BJ (cell line): ENCODE measurements around the gene CFAP410. TPM values are rescaled to one million over a fixed set of nuclear protein-coding genes. Genes with fewer than 3 reads are reported as not detected.
"Not testable (repeated sequence)": the region's sequence is repeated elsewhere in the genome, so short reads cannot be mapped to it uniquely, and the experiment has no call there.

Experiments used
- CTCF ChIA-PET: fragments of 350-600 bp; formaldehyde crosslinking; extraction: SDS; loops from one replicate; lab custom pipeline; 2021; ENCODE audit warnings: antibody characterized with exemption, inconsistent platforms; lab: Yijun Ruan, JAX
- POLR2A ChIA-PET: fragments of 300-600 bp; sonication (Branson Sonifier 250); formaldehyde crosslinking; extraction: SDS; loops from one replicate; lab custom pipeline; 2021; ENCODE audit warnings: antibody characterized with exemption; lab: Charles Lee
- DNase-seq: peaks from one replicate; pipeline ENCODE4 v3.0.0-alpha.2; 2011; ENCODE audit warnings: low read depth
- H3K27me3 ChIP-seq: 2 replicates; pipeline ENCODE4 v1.6.0; 2011; ENCODE audit warnings: low read length; ENCODE audit not compliant: control insufficient read depth, insufficient read depth
- H3K36me3 ChIP-seq: 2 replicates; pipeline ENCODE4 v1.5.1; 2011; ENCODE audit warnings: low read length; ENCODE audit not compliant: control insufficient read depth, insufficient read depth
- H3K4me3 ChIP-seq: 2 replicates; pipeline ENCODE4 v1.5.1; 2011; ENCODE audit warnings: low read depth, mild to moderate bottlenecking, control low read depth, low read length
- polyA plus RNA-seq: library from polyadenylated mRNA; depleted of rRNA; stranded (reverse); fragments of >200 nt; gene quantifications from 2 replicates; pipeline ENCODE4 v1.2.3, GENCODE V29; 2011
- TF ChIP-seq, protein P1 (sequence below): IDR thresholded peaks from 2 replicates; pipeline ENCODE4 v1.5.1; 2011; ENCODE audit warnings: low read depth, mild to moderate bottlenecking, control low read depth, inconsistent platforms, low read length, moderate library complexity; ENCODE audit not compliant: insufficient read depth

Gene CFAP410
- polyA plus RNA-seq, 1 experiment, result 13.5 TPM

- ChIA-PET CTCF (interaction anchor here (0.9 kb wide), 1 partner anchor 40 kb away, joined by 3 read pairs; no protein-coding TSS in a partner anchor), POLR2A (no interaction called here)
- TF ChIP-seq, protein P1, sequence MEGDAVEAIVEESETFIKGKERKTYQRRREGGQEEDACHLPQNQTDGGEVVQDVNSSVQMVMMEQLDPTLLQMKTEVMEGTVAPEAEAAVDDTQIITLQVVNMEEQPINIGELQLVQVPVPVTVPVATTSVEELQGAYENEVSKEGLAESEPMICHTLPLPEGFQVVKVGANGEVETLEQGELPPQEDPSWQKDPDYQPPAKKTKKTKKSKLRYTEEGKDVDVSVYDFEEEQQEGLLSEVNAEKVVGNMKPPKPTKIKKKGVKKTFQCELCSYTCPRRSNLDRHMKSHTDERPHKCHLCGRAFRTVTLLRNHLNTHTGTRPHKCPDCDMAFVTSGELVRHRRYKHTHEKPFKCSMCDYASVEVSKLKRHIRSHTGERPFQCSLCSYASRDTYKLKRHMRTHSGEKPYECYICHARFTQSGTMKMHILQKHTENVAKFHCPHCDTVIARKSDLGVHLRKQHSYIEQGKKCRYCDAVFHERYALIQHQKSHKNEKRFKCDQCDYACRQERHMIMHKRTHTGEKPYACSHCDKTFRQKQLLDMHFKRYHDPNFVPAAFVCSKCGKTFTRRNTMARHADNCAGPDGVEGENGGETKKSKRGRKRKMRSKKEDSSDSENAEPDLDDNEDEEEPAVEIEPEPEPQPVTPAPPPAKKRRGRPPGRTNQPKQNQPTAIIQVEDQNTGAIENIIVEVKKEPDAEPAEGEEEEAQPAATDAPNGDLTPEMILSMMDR, result no peak
- Histone ChIP-seq H3K27me3 (peaks cover 16% of the 10 kb centered on the region), H3K4me3 (no peak overlapping the region), H3K36me3 (no peaks in the 10 kb centered on the region)
- DNase-seq, result no peak
These were observed 5.5 kb upstream of the CFAP410 start for GRCh38 chr21:44344541-44345183.

DNA sequence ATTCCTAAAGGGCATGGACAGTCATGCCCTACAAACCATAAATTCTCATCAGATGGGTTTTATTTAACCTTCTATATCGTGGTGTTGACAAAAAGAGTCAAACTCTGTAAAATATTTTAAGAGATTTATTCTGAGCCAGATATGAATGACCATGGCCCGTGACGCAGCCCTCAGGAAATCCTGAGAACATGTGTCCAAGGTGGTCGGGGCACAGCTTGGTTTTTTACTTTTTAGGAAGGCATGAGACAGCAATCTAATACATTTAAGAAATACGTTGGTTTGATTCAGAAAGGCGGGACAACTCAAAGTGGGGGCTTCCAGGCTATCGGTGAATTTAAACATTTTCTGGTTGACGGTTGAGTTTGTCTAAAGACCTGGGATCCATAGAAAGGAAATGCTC lies 3.8 kb upstream of the CFAP410 start:
- H3K4me3 ChIP-seq, POLR2A ChIA-PET, H3K27me3 ChIP-seq, H3K36me3 ChIP-seq, DNase-seq, CTCF ChIA-PET: not testable (repeated sequence)

GRCh38 chr21:44341726-44342458 lies 2.7 kb upstream of the CFAP410 start:
- CTCF ChIA-PET, result interaction anchor here (0.7 kb wide), 1 partner anchor 454 kb away, joined by 4 read pairs; no protein-coding TSS in a partner anchor
- H3K4me3 ChIP-seq, DNase-seq, H3K36me3 ChIP-seq, H3K27me3 ChIP-seq, POLR2A ChIA-PET: not testable (repeated sequence)

GRCh38 chr21:44337941-44338895 lies 972 bp downstream of the CFAP410 start:
- TF ChIP-seq, protein P1, result peak; percentile 51
- Histone ChIP-seq H3K36me3 (peaks cover 7% of the 10 kb centered on the region), H3K27me3 (no peaks in the 10 kb centered on the region), H3K4me3 (peak overlapping the region; percentile 53)
- no peak for DNase-seq
- ChIA-PET CTCF (interaction anchor here (0.8 to 2.0 kb wide), 3 partner anchors 9 to 34 kb away, joined by 3 to 6 read pairs (median 5); no protein-coding TSS in a partner anchor), POLR2A (no interaction called here)

- Histone ChIP-seq H3K36me3 (peaks cover 7% of the 10 kb centered on the region), H3K4me3 (no peak overlapping the region), H3K27me3 (no peaks in the 10 kb centered on the region)
- CTCF ChIA-PET, result interaction anchor here (2.0 kb wide), 1 partner anchor 33 kb away, joined by 6 read pairs; no protein-coding TSS in a partner anchor
- TF ChIP-seq, protein P1, result no peak
- POLR2A ChIA-PET, result no interaction called here
- no peak for DNase-seq
These were observed 1.7 kb downstream of the CFAP410 start for GRCh38 chr21:44337449-44337848.
